OCI-LY7 (cell line): Measurements from ENCODE around the gene NLGN1.

Source experiments
- EZH2phosphoT487 ChIP-seq: fragments of 200-600 bp; sonication (generic); IDR thresholded peaks from 2 replicates; pipeline ENCODE4 v1.6.1; 2018; ENCODE audit warnings: low read depth, borderline replicate concordance, mild to moderate bottlenecking, mixed run types, antibody characterized with exemption, low read length, moderate library complexity, mixed read lengths
- TF ChIP-seq, protein P1 (sequence below): fragments of 200-600 bp; sonication (generic); conservative IDR thresholded peaks from 2 replicates; pipeline ENCODE4 v1.5.1; 2014; ENCODE audit warnings: mild to moderate bottlenecking, antibody characterized with exemption, low read length, moderate library complexity, mixed read lengths

DNA sequence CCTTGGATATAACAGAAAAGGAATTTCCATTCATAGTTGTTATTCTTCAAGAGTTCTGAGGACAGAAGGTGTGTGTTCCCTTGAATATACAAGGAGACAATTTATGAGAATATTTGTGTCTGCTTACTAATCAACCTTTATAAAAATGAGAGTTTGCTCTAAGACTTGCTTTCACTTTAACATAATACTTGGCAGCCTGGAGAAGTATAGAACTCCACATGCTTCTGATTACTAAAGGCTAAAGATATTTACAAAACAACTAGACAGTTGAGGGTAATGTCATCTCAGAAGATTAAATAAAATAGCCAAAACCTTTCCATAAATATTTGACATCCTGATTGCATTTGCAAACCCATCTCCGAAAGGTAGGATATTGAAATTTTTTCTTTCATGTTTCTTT lies 734.5 kb downstream of the NLGN1 start:
- TF ChIP-seq, protein P1, sequence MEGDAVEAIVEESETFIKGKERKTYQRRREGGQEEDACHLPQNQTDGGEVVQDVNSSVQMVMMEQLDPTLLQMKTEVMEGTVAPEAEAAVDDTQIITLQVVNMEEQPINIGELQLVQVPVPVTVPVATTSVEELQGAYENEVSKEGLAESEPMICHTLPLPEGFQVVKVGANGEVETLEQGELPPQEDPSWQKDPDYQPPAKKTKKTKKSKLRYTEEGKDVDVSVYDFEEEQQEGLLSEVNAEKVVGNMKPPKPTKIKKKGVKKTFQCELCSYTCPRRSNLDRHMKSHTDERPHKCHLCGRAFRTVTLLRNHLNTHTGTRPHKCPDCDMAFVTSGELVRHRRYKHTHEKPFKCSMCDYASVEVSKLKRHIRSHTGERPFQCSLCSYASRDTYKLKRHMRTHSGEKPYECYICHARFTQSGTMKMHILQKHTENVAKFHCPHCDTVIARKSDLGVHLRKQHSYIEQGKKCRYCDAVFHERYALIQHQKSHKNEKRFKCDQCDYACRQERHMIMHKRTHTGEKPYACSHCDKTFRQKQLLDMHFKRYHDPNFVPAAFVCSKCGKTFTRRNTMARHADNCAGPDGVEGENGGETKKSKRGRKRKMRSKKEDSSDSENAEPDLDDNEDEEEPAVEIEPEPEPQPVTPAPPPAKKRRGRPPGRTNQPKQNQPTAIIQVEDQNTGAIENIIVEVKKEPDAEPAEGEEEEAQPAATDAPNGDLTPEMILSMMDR = no peak
- TF ChIP-seq EZH2phosphoT487 = no peak
